GM18498 (cell line): ENCODE data around the gene SPEG.

Experiments used
- ATAC-seq: cut with Tn5 transposase; IDR thresholded peaks from one replicate; pipeline ENCODE4 v1.9.1; 2021; ENCODE audit warnings: mild to moderate bottlenecking, moderate library complexity; ENCODE audit not compliant: unreplicated experiment

SPEG gene

GRCh38 chr2:219441451-219442255 is 7.0 kb downstream of the SPEG start:
- ATAC-seq: no peak

- ATAC-seq: no peak
These were observed 7.8 kb downstream of the SPEG start for GRCh38 chr2:219442256-219443015.

- no peak for ATAC-seq
These were observed 8.5 kb downstream of the SPEG start for GRCh38 chr2:219443016-219443696.

GRCh38 chr2:219443697-219444023 is 9.0 kb downstream of the SPEG start:
- ATAC-seq: no peak

- ATAC-seq: no peak
These were observed 10.0 kb downstream of the SPEG start for GRCh38 chr2:219444566-219445091.

GRCh38 chr2:219445220-219445640 is 10.6 kb downstream of the SPEG start:
- ATAC-seq: no peak

- no peak for ATAC-seq
These were observed 11.5 kb downstream of the SPEG start for GRCh38 chr2:219446101-219446504.

- ATAC-seq: no peak
These were observed 12.0 kb downstream of the SPEG start for GRCh38 chr2:219446689-219447088.

GRCh38 chr2:219447242-219448098 is 12.8 kb downstream of the SPEG start:
- ATAC-seq: no peak

- no peak for ATAC-seq
These were observed 13.6 kb downstream of the SPEG start for GRCh38 chr2:219448099-219448775.

GRCh38 chr2:219448776-219449341 is 14.2 kb downstream of the SPEG start:
- ATAC-seq: no peak

- no peak for ATAC-seq
These were observed 15.0 kb downstream of the SPEG start for GRCh38 chr2:219449609-219450008.

GRCh38 chr2:219451661-219452360 is 17.2 kb downstream of the SPEG start:
- no peak for ATAC-seq

- no peak for ATAC-seq
These were observed 18.0 kb downstream of the SPEG start for GRCh38 chr2:219452361-219453317.

GRCh38 chr2:219453671-219454590 is 19.3 kb downstream of the SPEG start:
- ATAC-seq: no peak

GRCh38 chr2:219455581-219455980 is 20.9 kb downstream of the SPEG start:
- ATAC-seq: no peak
